SH-SY5Y (cell line): ENCODE results near the gene GPBP1.

Experiments
- GATA2 ChIP-seq: IDR thresholded peaks from 2 replicates; pipeline ENCODE4 v1.6.1; 2011; ENCODE audit warnings: mild to moderate bottlenecking, low read depth, low read length
- GATA3 ChIP-seq: IDR thresholded peaks from 2 replicates; pipeline ENCODE4 v1.6.1; 2011; ENCODE audit warnings: low read depth, mild to moderate bottlenecking, low read length, moderate library complexity

DNA sequence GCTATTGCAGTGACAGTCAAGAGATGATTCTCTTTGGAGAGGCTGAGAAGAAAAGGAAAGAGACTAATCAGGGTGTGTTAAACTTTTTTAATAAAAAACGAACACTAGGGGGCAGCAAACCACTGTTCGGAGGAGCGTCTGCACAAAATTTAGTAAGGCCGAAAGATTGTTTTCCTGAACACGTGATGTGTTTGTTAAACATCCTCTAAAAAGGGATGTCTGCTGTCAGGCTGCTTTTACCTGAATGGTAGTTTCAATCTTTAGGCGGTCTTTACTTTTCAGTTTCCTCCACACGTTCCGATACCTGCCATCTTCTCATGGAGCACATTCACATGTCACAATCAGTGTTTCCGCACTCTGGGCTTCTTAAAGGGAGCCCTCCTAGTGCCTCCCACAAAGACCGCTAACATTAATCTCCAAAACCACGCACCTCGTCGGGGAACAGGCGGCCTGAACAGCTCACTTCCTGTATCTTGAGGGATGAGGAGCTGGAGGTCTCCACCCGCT, 125.2 kb downstream of the GPBP1 start:
- no peak for TF ChIP-seq GATA2
- no peak for TF ChIP-seq GATA3
